NCI-H1105 treated with DMSO at 0.1 percent for 48 hours (cell line): ENCODE results near the gene GJD2.

ENCODE experiments used
- DNase-seq: peaks from one replicate; lab custom pipeline; 2025; lab: John Stamatoyannopoulos, UW

Gene GJD2

GRCh38 chr15:34773013-34773412 lies 18.2 kb upstream of the GJD2 start:
- no peak for DNase-seq

GRCh38 chr15:34772312-34772711 lies 17.5 kb upstream of the GJD2 start:
- no peak for DNase-seq

- no peak for DNase-seq
These were observed 14.9 kb upstream of the GJD2 start for GRCh38 chr15:34769711-34770110.

GRCh38 chr15:34768530-34768929 lies 13.7 kb upstream of the GJD2 start:
- no peak for DNase-seq

GRCh38 chr15:34765741-34766140 lies 10.9 kb upstream of the GJD2 start:
- no peak for DNase-seq

- DNase-seq = no peak
These were observed 6.1 kb upstream of the GJD2 start for GRCh38 chr15:34760909-34761308.

GRCh38 chr15:34759992-34760391 lies 5.2 kb upstream of the GJD2 start:
- DNase-seq = no peak

GRCh38 chr15:34759347-34759746 lies 4.5 kb upstream of the GJD2 start:
- no peak for DNase-seq

GRCh38 chr15:34757262-34757661 lies 2.5 kb upstream of the GJD2 start:
- no peak for DNase-seq

- DNase-seq = no peak
These were observed 598 bp upstream of the GJD2 start for GRCh38 chr15:34755419-34755773.

- peak; percentile 8 for DNase-seq
These were observed 612 bp downstream of the GJD2 start for GRCh38 chr15:34754171-34754601.

- DNase-seq = no peak
These were observed 1.4 kb downstream of the GJD2 start for GRCh38 chr15:34753236-34753894.

GRCh38 chr15:34749691-34750090 lies 5.1 kb downstream of the GJD2 start:
- DNase-seq = no peak

GRCh38 chr15:34739346-34739745 lies 15.5 kb downstream of the GJD2 start:
- no peak for DNase-seq

- DNase-seq = no peak
These were observed 16.8 kb downstream of the GJD2 start for GRCh38 chr15:34738002-34738401.

- no peak for DNase-seq
These were observed 17.3 kb downstream of the GJD2 start for GRCh38 chr15:34737477-34737876.

- no peak for DNase-seq
These were observed 20.5 kb downstream of the GJD2 start for GRCh38 chr15:34734303-34734702.

GRCh38 chr15:34733621-34734020 lies 21.2 kb downstream of the GJD2 start:
- DNase-seq = no peak

GRCh38 chr15:34732430-34732829 lies 22.4 kb downstream of the GJD2 start:
- DNase-seq = peak; percentile 1

GRCh38 chr15:34730701-34731100 lies 24.1 kb downstream of the GJD2 start:
- DNase-seq = no peak

- DNase-seq = no peak
These were observed 24.9 kb downstream of the GJD2 start for GRCh38 chr15:34729886-34730285.

- no peak for DNase-seq
These were observed 25.7 kb downstream of the GJD2 start for GRCh38 chr15:34729056-34729455.

- DNase-seq = no peak
These were observed 28.2 kb downstream of the GJD2 start for GRCh38 chr15:34726406-34727100.

- no peak for DNase-seq
These were observed 29.2 kb downstream of the GJD2 start for GRCh38 chr15:34725556-34725955.
